HEK293T (cell line): Measurements from ENCODE around the gene CADM3.

Source experiments
- ARNT ChIP-seq: fragments of 450-650 bp; IDR thresholded peaks from 2 replicates; pipeline ENCODE4 v1.6.1; 2017; ENCODE audit warnings: mild to moderate bottlenecking
- CTBP1 ChIP-seq: fragments of 450-650 bp; IDR thresholded peaks from 2 replicates; pipeline ENCODE4 v1.6.1; 2016; ENCODE audit warnings: borderline replicate concordance
- FOXK2 ChIP-seq: fragments of 450-650 bp; IDR thresholded peaks from 2 replicates; pipeline ENCODE4 v1.6.1; 2016; ENCODE audit warnings: mild to moderate bottlenecking

DNA sequence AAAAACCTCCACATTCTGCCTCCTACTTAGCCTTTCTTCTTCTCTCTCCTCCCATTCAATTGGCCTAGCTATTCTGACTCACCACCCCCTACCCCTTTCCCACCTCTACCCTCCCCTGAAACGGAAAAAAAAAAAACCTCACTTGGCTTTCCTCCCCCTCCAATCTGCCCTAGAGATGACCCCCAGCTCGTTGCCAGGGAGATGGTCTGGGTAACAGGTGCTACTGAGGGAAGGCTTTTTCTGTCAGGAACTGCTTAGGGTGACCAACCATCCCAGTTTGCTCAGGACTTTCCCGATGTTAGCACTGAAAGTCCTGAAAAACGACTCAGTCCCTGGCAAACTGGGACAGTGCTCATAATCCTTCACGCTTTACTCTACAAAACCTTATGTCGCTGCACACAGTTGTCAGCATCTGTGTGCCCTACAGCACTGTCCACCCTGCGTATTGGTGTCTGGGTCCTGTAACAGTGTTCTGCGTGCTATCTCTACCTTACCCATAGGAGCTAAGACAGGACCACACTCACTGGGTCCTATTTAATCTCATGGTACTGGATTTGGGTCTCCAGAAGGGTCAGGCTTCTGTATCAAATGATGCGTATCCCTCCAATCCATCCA, 7.7 kb upstream of the CADM3 start:
- TF ChIP-seq FOXK2 (no peak), ARNT (no peak), CTBP1 (no peak)
